AG04450 (cell line): ENCODE results near the gene NSUN3. TPM values are rescaled to one million over a fixed set of nuclear protein-coding genes. Genes with fewer than 3 reads are reported as not detected.

Experiments
- CTCF ChIA-PET: fragments of 300-600, 350-600 bp; formaldehyde crosslinking; extraction: SDS; loops from one replicate; lab custom pipeline; 2022; ENCODE audit warnings: antibody characterized with exemption, inconsistent platforms; lab: Charles Lee
- POLR2A ChIA-PET: fragments of 350-600 bp; formaldehyde crosslinking; extraction: SDS; loops from one replicate; lab custom pipeline; 2021; ENCODE audit warnings: antibody characterized with exemption, inconsistent platforms; lab: Yijun Ruan, JAX
- DNase-seq: peaks from one replicate; pipeline ENCODE4 v3.0.0-alpha.2; 2011; ENCODE audit warnings: low read depth, low spot score
- H3K27ac ChIP-seq: one replicate; pipeline ENCODE4 v1.5.1; 2012; ENCODE audit warnings: low read depth, low read length, control low read depth
- H3K27me3 ChIP-seq: one replicate; pipeline ENCODE4 v1.6.0; 2012; ENCODE audit warnings: low read length; ENCODE audit not compliant: control insufficient read depth, insufficient read depth
- H3K4me3 ChIP-seq: 2 replicates; pipeline ENCODE4 v1.5.1; 2011; ENCODE audit warnings: mild to moderate bottlenecking, low read depth, low read length, control low read depth
- H3K9me3 ChIP-seq: 2 replicates; pipeline ENCODE4 v1.5.1; 2012; ENCODE audit warnings: low read length; ENCODE audit not compliant: control insufficient read depth, insufficient read depth
- CTCF ChIP-seq: IDR thresholded peaks from 2 replicates; pipeline ENCODE4 v1.5.1; 2011; ENCODE audit warnings: low read depth, low read length, control low read depth, inconsistent platforms
- polyA minus RNA-seq: library from RNA; depleted of rRNA, polyadenylated mRNA; stranded (reverse); fragments of >200 nt; gene quantifications from 2 replicates; pipeline ENCODE4 v1.2.3, GENCODE V29; 2011; rRNA and poly(A)+ RNA removed
- polyA plus RNA-seq: library from polyadenylated mRNA; depleted of rRNA; stranded (reverse); fragments of >200 nt; gene quantifications from 2 replicates; pipeline ENCODE4 v1.2.3, GENCODE V29; 2011; rRNA removed

NSUN3 gene
- polyA plus RNA-seq: 7.5 and 7.7 TPM in 2 replicates
- 10.3 and 12.8 TPM in 2 replicates for polyA minus RNA-seq

GRCh38 chr3:94062513-94063404 is at the start of gene NSUN3, which contains the start of gene DHFR2:
TSS of gene NSUN3 (plus strand) at chr3:94063061. CDS start at chr3:94063127, 66 bp downstream.
TSS of gene DHFR2 (minus strand) at chr3:94062916. CDS start at chr3:94061511, 1,405 bp downstream.
- ChIA-PET CTCF (interaction anchor here (1.1 to 2.4 kb wide), 4 partner anchors 25 to 60 kb away, joined by 3 to 14 read pairs (median 9); no protein-coding TSS in a partner anchor), POLR2A (interaction anchor here (0.5 to 1.8 kb wide), 4 partner anchors 13 to 89 kb away, joined by 3 to 10 read pairs (median 7); partner anchors contain the start of genes ARL13B and PROS1)
- no peaks in the 10 kb centered on the region for H3K27me3 ChIP-seq
- no peaks in the 10 kb centered on the region for H3K9me3 ChIP-seq
- peak within 1 kb of the TSS; percentile 99 for H3K27ac ChIP-seq
- peak within 1 kb of the TSS; percentile 87 for H3K4me3 ChIP-seq
- peak; percentile 96 for DNase-seq
- no peak for TF ChIP-seq CTCF

GRCh38 chr3:94015025-94015424 is 47.8 kb upstream of the NSUN3 start:
- H3K4me3 ChIP-seq: no peak overlapping the region
- ChIA-PET CTCF (interaction anchor here (2.4 kb wide), 1 partner anchor 10 kb away, joined by 10 read pairs; no protein-coding TSS in a partner anchor), POLR2A (no interaction called here)
- no peak for DNase-seq
- H3K27me3 ChIP-seq: no peaks in the 10 kb centered on the region
- H3K9me3 ChIP-seq: no peaks in the 10 kb centered on the region
- H3K27ac ChIP-seq: no peak overlapping the region
- no peak for TF ChIP-seq CTCF

GRCh38 chr3:94019659-94020058 is 43.2 kb upstream of the NSUN3 start:
- no peak for TF ChIP-seq CTCF
- POLR2A ChIA-PET: no interaction called here
- CTCF ChIA-PET: interaction anchor here (1.3 to 3.0 kb wide), 3 partner anchors 8 to 50 kb away, joined by 4 to 10 read pairs (median 9); no protein-coding TSS in a partner anchor
- Histone ChIP-seq H3K27ac (no peak overlapping the region), H3K4me3 (no peak overlapping the region), H3K27me3 (no peaks in the 10 kb centered on the region), H3K9me3 (no peaks in the 10 kb centered on the region)
- no peak for DNase-seq

- Histone ChIP-seq H3K27me3 (no peaks in the 10 kb centered on the region), H3K27ac (no peak overlapping the region), H3K9me3 (no peaks in the 10 kb centered on the region), H3K4me3 (no peak overlapping the region)
- CTCF ChIA-PET: interaction anchor here (1.3 to 3.0 kb wide), 3 partner anchors 9 to 49 kb away, joined by 4 to 10 read pairs (median 9); no protein-coding TSS in a partner anchor
- POLR2A ChIA-PET: no interaction called here
- no peak for TF ChIP-seq CTCF
- no peak for DNase-seq
Observed at GRCh38 chr3:94020293-94020692, 42.6 kb upstream of the NSUN3 start.
